Neural crest cell (in vitro differentiated cells): Measurements from ENCODE around the gene TBC1D23. TPM values are rescaled to one million over a fixed set of nuclear protein-coding genes. Genes with fewer than 3 reads are reported as not detected.
A peak's percentile ranks its signal among the peaks of the same experiment; 100 is the strongest.
"Not testable (repeated sequence)": the region's sequence is repeated elsewhere in the genome, so short reads cannot be mapped to it uniquely, and the experiment has no call there.

ENCODE experiments used
- DNase-seq: peaks from one replicate; pipeline ENCODE4 v3.0.0; 2021; ENCODE audit warnings: low read depth, mixed read lengths, low spot score
- H3K27ac Mint-ChIP-seq: one replicate; pipeline ENCODE4 v1.8.0; 2021; ENCODE audit warnings: mild to moderate bottlenecking, mixed read lengths; ENCODE audit not compliant: unreplicated experiment
- H3K27me3 Mint-ChIP-seq: 2 replicates; pipeline ENCODE4 v1.8.0; 2021; ENCODE audit warnings: low read depth, mild to moderate bottlenecking, mixed read lengths
- H3K36me3 Mint-ChIP-seq: 2 replicates; pipeline ENCODE4 v1.8.0; 2021; ENCODE audit warnings: low read depth, mild to moderate bottlenecking, mixed read lengths
- H3K4me1 Mint-ChIP-seq: 2 replicates; pipeline ENCODE4 v1.8.0; 2021; ENCODE audit warnings: mixed read lengths
- H3K4me3 Mint-ChIP-seq: one replicate; pipeline ENCODE4 v1.8.0; 2021; ENCODE audit warnings: mild to moderate bottlenecking, mixed read lengths
- H3K9me3 Mint-ChIP-seq: 2 replicates; pipeline ENCODE4 v1.8.0; 2021; ENCODE audit warnings: mixed read lengths
- total RNA-seq: library from RNA; stranded (reverse); gene quantifications from 2 replicates; pipeline ENCODE4 v1.2.1, GENCODE V29; 2021
- TF ChIP-seq, protein P1 (sequence below): fragments of 200-600 bp; sonication (generic); conservative IDR thresholded peaks from 2 replicates; pipeline ENCODE4 v1.5.0; 2021; ENCODE audit warnings: antibody characterized with exemption, mild to moderate bottlenecking

Gene TBC1D23
- total RNA-seq, 1 donor from 2014 or later, result 23.3 TPM

DNA sequence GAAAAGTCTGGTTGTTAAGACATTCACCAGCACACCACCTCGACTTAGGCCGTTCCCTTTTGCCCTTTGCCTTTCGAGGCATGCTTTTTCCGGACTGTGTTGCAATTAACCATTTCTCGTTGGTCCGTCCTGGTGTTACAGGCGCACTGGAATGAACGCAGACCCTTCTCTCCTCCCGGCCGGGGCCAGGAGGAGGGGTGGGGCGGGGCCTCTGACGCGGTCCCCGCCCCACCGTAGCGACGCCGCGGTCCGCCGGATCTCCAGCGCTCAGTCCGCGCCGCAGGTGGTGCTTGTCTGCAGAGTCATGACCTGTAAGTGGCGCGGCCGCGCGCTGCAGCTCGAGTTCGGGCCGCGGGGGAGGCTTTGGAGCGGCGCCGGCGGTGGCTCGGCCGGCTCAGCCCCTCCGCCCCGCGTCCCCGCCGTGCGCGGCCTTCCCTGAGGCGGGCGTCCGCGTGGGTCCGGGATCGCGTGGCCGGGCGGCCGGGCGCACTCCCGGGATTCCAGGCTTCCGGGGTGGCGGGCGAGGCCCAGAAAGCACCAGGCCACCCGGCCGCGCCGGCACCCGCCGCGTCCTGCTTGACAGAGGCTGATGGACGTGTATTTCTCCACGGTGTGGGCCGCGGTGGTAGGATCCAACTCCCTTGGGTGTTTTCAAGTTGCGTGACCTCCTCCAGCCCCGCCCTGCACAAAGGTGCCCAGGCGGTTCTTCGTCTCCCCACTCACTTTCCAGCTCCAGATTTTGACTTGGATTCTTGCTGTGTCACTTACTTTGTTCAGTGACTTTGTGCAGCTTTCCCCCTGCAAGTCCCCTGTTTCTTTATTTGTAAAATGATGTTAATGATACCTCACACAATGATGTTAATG is 73.9 kb downstream of the TBC1D23 start, which contains the start of gene NIT2:
NIT2 (plus strand) TSS at position 270 of the 864 bp plus-strand sequence; CDS start at position 305, 35 bp downstream.
- no peaks in the 10 kb centered on the region for H3K9me3 Mint-ChIP-seq
- H3K36me3 Mint-ChIP-seq, result no peaks in the 10 kb centered on the region
- no peaks in the 10 kb centered on the region for H3K27me3 Mint-ChIP-seq
- TF ChIP-seq, protein P1, sequence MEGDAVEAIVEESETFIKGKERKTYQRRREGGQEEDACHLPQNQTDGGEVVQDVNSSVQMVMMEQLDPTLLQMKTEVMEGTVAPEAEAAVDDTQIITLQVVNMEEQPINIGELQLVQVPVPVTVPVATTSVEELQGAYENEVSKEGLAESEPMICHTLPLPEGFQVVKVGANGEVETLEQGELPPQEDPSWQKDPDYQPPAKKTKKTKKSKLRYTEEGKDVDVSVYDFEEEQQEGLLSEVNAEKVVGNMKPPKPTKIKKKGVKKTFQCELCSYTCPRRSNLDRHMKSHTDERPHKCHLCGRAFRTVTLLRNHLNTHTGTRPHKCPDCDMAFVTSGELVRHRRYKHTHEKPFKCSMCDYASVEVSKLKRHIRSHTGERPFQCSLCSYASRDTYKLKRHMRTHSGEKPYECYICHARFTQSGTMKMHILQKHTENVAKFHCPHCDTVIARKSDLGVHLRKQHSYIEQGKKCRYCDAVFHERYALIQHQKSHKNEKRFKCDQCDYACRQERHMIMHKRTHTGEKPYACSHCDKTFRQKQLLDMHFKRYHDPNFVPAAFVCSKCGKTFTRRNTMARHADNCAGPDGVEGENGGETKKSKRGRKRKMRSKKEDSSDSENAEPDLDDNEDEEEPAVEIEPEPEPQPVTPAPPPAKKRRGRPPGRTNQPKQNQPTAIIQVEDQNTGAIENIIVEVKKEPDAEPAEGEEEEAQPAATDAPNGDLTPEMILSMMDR, result no peak
- peaks cover 19% of the 10 kb centered on the region for H3K4me1 Mint-ChIP-seq
- H3K4me3 Mint-ChIP-seq, result peak within 1 kb of the TSS; percentile 91
- peak within 1 kb of the TSS; percentile 94 for H3K27ac Mint-ChIP-seq
- DNase-seq, result peak; percentile 72

DNA sequence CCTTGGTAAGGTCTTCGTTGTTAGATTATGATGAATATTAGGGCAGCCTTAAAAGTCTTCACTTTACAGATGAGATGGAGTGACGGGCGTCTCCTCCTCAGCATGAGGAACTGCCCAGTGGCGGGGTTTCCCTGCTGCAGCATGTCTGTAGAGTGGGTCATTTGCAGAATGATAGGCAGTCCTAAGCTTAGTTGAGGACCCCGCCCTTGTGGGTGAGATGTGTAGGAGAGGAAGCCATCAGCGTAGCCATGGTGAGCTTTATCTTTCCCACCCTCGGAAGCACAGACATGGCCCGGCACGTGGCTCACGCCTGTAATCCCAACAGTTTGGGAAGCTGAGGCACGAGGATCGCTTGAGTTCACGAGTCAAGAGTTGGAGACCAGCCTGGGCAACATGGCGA is 74.6 kb downstream of the TBC1D23 start:
- H3K4me1 Mint-ChIP-seq, result peaks cover 19% of the 10 kb centered on the region
- no peaks in the 10 kb centered on the region for H3K9me3 Mint-ChIP-seq
- H3K36me3 Mint-ChIP-seq, result no peaks in the 10 kb centered on the region
- H3K27ac Mint-ChIP-seq, result peak overlapping the region; percentile 94
- no peaks in the 10 kb centered on the region for H3K27me3 Mint-ChIP-seq
- TF ChIP-seq, protein P1, result no peak
- H3K4me3 Mint-ChIP-seq, result peak overlapping the region; percentile 91
- DNase-seq, result no peak

DNA sequence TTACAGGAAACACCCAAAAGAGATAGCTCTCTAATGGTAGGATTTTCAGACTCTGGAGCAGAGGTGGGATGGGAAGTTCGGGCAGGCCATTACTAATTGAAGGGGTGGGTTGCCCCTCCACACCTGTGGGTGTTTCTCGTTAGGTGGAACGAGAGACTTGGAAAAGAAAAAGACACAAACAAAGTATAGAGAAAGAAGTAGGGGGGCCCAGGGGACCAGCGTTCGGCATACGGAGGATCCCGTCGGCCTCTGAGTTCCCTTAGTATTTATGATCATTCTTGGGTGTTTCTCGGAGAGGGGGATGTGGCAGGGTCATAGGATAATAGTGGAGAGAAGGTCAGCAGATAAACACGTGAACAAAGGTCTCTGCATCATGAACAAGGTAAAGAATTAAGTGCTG is 75.4 kb downstream of the TBC1D23 start:
- H3K9me3 Mint-ChIP-seq, H3K36me3 Mint-ChIP-seq, H3K27me3 Mint-ChIP-seq, H3K27ac Mint-ChIP-seq, DNase-seq: not testable (repeated sequence)
- H3K4me1 Mint-ChIP-seq, result peaks cover 19% of the 10 kb centered on the region
- peak overlapping the region; percentile 65 for H3K4me3 Mint-ChIP-seq

DNA sequence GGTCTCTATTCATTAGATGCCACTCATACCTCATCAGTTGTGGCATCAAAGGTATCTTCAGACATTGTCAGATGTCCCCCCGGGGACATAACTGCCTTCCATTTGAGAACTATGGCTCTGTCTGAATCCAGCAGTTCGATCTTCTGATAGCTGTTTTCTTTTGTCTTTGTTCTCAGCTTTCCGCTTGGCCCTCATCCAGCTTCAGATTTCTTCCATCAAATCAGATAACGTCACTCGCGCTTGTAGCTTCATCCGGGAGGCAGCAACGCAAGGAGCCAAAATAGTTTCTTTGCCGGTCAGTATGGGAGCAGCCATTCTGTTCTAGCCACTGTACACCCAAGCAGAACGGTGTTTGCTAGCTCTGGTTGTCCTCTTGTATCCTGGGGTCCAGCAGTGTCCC is 78.1 kb downstream of the TBC1D23 start:
- TF ChIP-seq, protein P1, result no peak
- no peak overlapping the region for H3K4me3 Mint-ChIP-seq
- no peaks in the 10 kb centered on the region for H3K9me3 Mint-ChIP-seq
- H3K27ac Mint-ChIP-seq, result no peak overlapping the region
- no peaks in the 10 kb centered on the region for H3K27me3 Mint-ChIP-seq
- peaks cover 19% of the 10 kb centered on the region for H3K4me1 Mint-ChIP-seq
- DNase-seq, result no peak
- peaks cover 11% of the 10 kb centered on the region for H3K36me3 Mint-ChIP-seq

DNA sequence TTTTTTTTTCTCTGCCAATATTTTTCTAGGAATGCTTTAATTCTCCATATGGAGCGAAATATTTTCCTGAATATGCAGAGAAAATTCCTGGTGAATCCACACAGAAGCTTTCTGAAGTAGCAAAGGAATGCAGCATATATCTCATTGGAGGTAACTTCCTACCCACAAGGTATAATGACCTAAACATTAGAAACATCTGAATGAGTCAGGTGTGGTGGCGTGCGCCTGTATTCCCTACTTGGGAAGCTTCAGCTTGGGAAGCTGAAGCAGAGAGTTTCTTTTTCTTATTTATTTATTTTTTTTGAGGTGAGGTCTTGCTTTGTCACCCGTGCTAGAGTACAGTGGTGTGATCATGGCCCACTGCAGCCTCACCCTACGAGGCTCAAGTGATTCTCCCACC is 79.0 kb downstream of the TBC1D23 start:
- Mint-ChIP-seq H3K36me3 (peaks cover 15% of the 10 kb centered on the region), H3K4me3 (no peak overlapping the region), H3K4me1 (peaks cover 14% of the 10 kb centered on the region), H3K9me3 (no peaks in the 10 kb centered on the region), H3K27ac (no peak overlapping the region), H3K27me3 (no peaks in the 10 kb centered on the region)
- TF ChIP-seq, protein P1, result no peak
- no peak for DNase-seq

DNA sequence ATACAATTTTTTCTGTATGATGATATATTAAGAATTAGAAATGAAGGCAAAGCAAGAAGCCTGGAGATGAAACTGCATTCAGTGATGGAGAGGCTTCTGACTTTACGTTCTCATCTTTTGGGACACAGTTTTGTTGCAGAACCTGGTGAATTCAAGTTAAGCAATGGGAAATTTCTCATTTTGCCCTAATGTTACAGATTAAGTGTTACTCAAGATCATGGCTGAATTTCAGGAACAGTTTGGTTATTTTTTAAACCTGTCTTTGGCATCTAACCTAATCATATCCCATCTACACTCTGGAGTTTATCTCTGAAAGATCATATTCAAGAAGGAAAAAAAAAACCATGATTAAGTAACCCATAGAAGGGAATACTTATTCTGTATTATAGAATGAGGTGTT is 79.7 kb downstream of the TBC1D23 start:
- DNase-seq, result no peak
- TF ChIP-seq, protein P1, result no peak
- Mint-ChIP-seq H3K27ac (no peak overlapping the region), H3K36me3 (peaks cover 17% of the 10 kb centered on the region), H3K4me1 (peaks cover 8% of the 10 kb centered on the region), H3K27me3 (no peaks in the 10 kb centered on the region), H3K4me3 (no peak overlapping the region), H3K9me3 (no peaks in the 10 kb centered on the region)
